ENCODE data around the gene REM2.

Gene REM2

DNA sequence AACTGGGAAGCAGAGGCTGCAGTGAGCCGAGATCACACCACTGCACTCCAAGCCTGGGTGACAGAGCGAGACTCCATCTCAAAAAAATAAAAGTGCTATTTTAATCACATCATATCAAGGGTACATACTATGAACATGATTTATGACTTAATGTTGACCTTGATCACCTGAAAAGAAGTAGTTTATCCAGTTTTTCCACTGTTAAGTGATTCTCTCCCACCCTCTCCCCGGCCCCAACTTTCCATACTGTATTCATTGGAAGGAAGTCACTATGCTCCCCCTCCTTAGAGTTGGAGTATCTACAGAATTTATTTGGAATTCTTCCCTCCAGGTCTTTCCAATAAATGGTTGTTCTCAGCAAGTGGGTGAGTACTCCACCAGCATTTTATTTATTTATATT is 49.1 kb downstream of the REM2 start:
- DNase-seq, result no peak

DNA sequence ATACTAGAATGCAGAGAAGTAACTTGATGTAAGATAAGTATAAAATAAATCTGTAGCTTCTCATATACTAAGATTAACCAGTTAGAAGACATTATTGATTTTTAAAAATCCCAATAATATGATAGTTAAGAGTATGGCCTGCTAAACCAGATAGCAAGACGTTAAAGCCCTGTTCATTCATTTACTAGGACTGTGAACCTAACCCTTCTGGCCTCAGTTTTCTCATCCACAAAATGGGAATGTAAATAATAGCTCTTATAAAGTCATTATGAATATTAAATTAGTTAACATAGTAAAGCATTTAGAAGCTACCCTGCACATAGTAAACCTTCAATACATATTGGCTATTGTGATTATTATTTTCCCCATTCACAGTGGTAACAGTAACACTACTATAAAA is 52.1 kb downstream of the REM2 start:
- DNase-seq, result no peak

All from NCI-H146 (cell line).